GM21717 (cell line): ENCODE results near the gene CRIP2.

Experiments
- ATAC-seq: cut with Tn5 transposase; IDR thresholded peaks from one replicate; pipeline ENCODE4 v1.9.1; 2021; ENCODE audit warnings: mild to moderate bottlenecking, moderate library complexity; ENCODE audit not compliant: unreplicated experiment

Gene CRIP2

GRCh38 chr14:105525861-105526775 lies 51.5 kb downstream of the CRIP2 start, which contains the start of gene TMEM121:
Gene TMEM121 (plus strand): TSS chr14:105526583. CDS start chr14:105528835, 2,252 bp downstream.
- no peak for ATAC-seq

GRCh38 chr14:105526776-105527380 lies 52.3 kb downstream of the CRIP2 start:
- ATAC-seq = no peak

- no peak for ATAC-seq
Measured at GRCh38 chr14:105527381-105527825, 52.8 kb downstream of the CRIP2 start.

GRCh38 chr14:105527826-105528585 lies 53.4 kb downstream of the CRIP2 start:
- no peak for ATAC-seq

- ATAC-seq = no peak
Measured at GRCh38 chr14:105528586-105529318, 54.1 kb downstream of the CRIP2 start.

GRCh38 chr14:105529319-105529568 lies 54.6 kb downstream of the CRIP2 start:
- no peak for ATAC-seq
